Prostate gland (tissue), 2 donors: Measurements from ENCODE around the gene PTPRU.

Experiments used
- CTCF ChIP-seq, 4 experiments: fragments of 200-600 bp in 2 of 4; fragments of 450-650 bp in 2 of 4; sonication (generic) in 2 of 4; IDR thresholded peaks; 1 replicate in 3 of 4; 2 replicates in 1 of 4; pipeline ENCODE4 v1.5.1; 2016 to 2019; ENCODE audit warnings: antibody characterized with exemption in 4 of 4, mild to moderate bottlenecking in 2 of 4, moderate library complexity in 2 of 4
- POLR2AphosphoS5 ChIP-seq: sonication (generic); formaldehyde crosslinking; IDR thresholded peaks from one replicate; pipeline ENCODE4 v1.6.1; 2017; ENCODE audit warnings: antibody characterized with exemption

DNA sequence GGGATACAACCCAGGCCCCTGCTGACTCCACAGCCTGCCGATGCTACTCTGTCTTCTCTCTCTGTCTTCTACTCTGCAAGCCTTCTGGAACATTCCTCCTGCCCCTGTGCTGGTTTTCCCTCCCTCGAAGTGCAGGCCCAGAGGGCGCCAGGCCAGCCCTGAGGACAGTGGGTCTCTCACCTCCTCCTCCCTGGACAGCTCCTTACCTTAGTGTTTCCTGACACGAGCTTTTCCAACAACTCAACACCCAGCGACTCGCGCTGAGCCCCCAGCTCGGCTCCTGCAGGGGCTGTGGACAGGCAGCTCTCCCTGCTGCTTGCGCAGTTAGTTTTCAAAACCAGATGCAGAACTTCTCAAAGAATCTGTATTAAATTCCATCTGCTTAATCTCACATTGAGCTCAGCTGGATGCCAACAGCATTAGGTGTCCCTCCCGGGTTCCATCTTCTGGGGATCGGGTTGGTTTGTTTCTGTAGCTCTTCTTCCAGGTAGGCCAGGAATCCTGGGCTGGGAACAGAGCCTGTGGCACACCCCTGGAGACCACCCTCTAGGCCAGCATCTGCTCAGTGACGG lies 54.2 kb downstream of the PTPRU start:
- TF ChIP-seq CTCF (IDR thresholded peaks at IDR 0.05) (no peak), POLR2AphosphoS5 (no peak)
